Astrocyte of the spinal cord (primary cell): ENCODE data around the gene FDXR.

ENCODE experiments used
- DNase-seq: peaks from one replicate; pipeline ENCODE4 v3.0.0; 2011; ENCODE audit warnings: low read depth, low spot score
- H3K4me3 ChIP-seq: 2 replicates; pipeline ENCODE4 v1.5.1; 2011; ENCODE audit warnings: low read depth, mild to moderate bottlenecking, low read length, moderate library complexity
- CTCF ChIP-seq: IDR thresholded peaks from 2 replicates; pipeline ENCODE4 v1.5.1; 2012; ENCODE audit warnings: low read depth, mild to moderate bottlenecking, low read length, inconsistent platforms
- in situ Hi-C: cut with HindIII; loops from 2 replicates; pipeline ENCODE4 v1.10.0; 2017; ENCODE audit warnings: low sequenced_read_pairs

The FDXR gene, protein sequence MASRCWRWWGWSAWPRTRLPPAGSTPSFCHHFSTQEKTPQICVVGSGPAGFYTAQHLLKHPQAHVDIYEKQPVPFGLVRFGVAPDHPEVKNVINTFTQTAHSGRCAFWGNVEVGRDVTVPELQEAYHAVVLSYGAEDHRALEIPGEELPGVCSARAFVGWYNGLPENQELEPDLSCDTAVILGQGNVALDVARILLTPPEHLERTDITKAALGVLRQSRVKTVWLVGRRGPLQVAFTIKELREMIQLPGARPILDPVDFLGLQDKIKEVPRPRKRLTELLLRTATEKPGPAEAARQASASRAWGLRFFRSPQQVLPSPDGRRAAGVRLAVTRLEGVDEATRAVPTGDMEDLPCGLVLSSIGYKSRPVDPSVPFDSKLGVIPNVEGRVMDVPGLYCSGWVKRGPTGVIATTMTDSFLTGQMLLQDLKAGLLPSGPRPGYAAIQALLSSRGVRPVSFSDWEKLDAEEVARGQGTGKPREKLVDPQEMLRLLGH

GRCh38 chr17:74872313-74873036 lies at the start of gene FDXR:
Gene FDXR (minus strand): TSS chr17:74872994. CDS start chr17:74872944, 50 bp downstream.
- in situ Hi-C loops: no loop called here
- peak within 1 kb of the TSS; percentile 84 for H3K4me3 ChIP-seq
- TF ChIP-seq CTCF: no peak
- no peak for DNase-seq

DNA sequence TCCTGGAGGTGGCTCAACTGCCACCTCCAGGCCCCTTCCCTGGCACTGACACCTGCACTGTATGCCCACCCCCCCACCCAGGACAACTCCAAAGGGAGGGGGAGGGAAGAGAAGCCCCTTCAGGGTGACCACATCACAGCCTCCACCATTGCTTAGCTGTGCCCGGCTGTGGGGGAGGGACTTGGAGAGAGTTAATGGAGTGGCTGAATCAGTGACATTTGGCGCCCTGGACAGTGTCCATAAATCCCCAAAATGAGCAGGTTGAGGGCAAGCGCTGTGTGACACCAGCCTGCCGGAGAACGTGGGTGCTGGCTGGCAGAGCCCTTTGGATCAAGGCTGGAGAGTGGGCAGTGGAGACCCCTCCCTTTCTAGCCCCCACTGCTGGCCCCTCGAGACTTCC lies 49.4 kb upstream of the FDXR start:
- H3K4me3 ChIP-seq: no peak overlapping the region
- in situ Hi-C loops: no loop called here
- TF ChIP-seq CTCF: no peak
- DNase-seq: no peak

DNA sequence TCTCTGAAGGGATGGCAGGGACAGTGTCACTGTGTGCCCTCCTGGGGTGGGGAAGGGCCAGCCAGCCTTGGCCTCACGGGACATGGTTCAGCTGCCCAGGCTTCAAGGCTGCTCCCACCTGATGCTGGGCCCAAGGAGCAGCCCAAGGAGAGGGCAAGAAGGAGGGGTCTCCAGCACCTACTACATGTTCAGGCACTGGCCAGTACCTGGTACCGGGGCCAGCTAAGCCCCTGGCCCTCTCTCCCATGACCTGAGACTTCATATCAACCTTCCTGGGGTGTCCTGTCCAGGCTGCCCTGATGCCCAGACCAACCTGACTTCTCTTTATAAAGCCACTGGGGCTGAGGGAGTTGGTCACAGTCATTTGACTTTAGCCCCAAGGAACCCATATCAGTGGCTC lies 49.0 kb upstream of the FDXR start:
- no peak for DNase-seq
- in situ Hi-C loops: no loop called here
- TF ChIP-seq CTCF: no peak
- H3K4me3 ChIP-seq: no peak overlapping the region

GRCh38 chr17:74921026-74921681 lies 48.4 kb upstream of the FDXR start:
- in situ Hi-C loops: no loop called here
- DNase-seq: no peak
- no peak for TF ChIP-seq CTCF
- no peak overlapping the region for H3K4me3 ChIP-seq

- in situ Hi-C loops: no loop called here
- no peak for DNase-seq
- TF ChIP-seq CTCF: no peak
- no peak overlapping the region for H3K4me3 ChIP-seq
Measured at GRCh38 chr17:74920642-74921025, 47.8 kb upstream of the FDXR start.

DNA sequence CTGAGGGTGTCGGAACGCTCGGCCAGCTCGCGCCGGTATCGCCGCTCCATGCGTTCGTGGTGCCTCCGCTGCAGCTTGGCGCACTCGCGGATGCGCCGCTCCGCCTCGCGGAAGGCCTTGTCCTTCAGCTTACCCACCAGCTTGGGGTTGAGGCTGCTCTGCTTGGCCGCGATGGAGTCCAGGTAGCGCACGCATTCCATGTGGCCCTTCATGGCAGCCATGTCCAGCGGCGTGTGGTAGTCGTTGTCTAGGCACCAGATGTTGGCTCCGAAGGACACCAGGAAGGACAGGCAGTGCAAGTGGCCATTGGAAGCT lies 47.5 kb upstream of the FDXR start:
- no peak for DNase-seq
- no peak overlapping the region for H3K4me3 ChIP-seq
- TF ChIP-seq CTCF: no peak
- in situ Hi-C loops: no loop called here
